SK-N-SH treated with all-trans-retinoic acid at 6 μM for 48 hours (cell line): ENCODE data around the gene TFCP2L1.

ENCODE experiments used
- ATAC-seq: fragments of 200-7000 bp; cut with Tn5 transposase; 3 replicates; pipeline ENCODE4 v1.9.1; 2020; ENCODE audit warnings: mild to moderate bottlenecking, moderate library complexity
- SNAI2 ChIP-seq: fragments of 250-450 bp; sonication (Bioruptor Pico); IDR thresholded peaks from 2 replicates; pipeline ENCODE4 v1.5.0; 2020; ENCODE audit warnings: mild to moderate bottlenecking, moderate library complexity
- TF ChIP-seq, protein P1 (sequence below): fragments of 250-450 bp; sonication (Bioruptor Pico); IDR thresholded peaks from 2 replicates; pipeline ENCODE4 v1.5.1; 2021; ENCODE audit warnings: mild to moderate bottlenecking, moderate library complexity

Gene TFCP2L1

GRCh38 chr2:121167411-121167810 lies 117.6 kb downstream of the TFCP2L1 start:
- TF ChIP-seq SNAI2 (CRISPR knock-in tag) = no peak
- TF ChIP-seq, protein P1, sequence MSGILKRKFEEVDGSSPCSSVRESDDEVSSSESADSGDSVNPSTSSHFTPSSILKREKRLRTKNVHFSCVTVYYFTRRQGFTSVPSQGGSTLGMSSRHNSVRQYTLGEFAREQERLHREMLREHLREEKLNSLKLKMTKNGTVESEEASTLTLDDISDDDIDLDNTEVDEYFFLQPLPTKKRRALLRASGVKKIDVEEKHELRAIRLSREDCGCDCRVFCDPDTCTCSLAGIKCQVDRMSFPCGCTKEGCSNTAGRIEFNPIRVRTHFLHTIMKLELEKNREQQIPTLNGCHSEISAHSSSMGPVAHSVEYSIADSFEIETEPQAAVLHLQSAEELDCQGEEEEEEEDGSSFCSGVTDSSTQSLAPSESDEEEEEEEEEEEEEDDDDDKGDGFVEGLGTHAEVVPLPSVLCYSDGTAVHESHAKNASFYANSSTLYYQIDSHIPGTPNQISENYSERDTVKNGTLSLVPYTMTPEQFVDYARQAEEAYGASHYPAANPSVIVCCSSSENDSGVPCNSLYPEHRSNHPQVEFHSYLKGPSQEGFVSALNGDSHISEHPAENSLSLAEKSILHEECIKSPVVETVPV (CRISPR knock-in tag) = no peak
- ATAC-seq = no peak
